ENCODE results near the gene COL8A2.
A peak's percentile ranks its signal among the peaks of the same experiment; 100 is the strongest.

COL8A2 gene

GRCh38 chr1:36157115-36157903 lies 32.3 kb upstream of the COL8A2 start:
- DNase-seq (ENCODE audit: low read depth in 1 of 2, low spot score in 1 of 2), result peak in 1 of 2 experiments; percentile 35
- H3K27ac ChIP-seq (replicated peaks), result peak overlapping the region; percentile 86

GRCh38 chr1:36156329-36157114 lies 31.5 kb upstream of the COL8A2 start:
- DNase-seq (ENCODE audit: low read depth in 1 of 2, low spot score in 1 of 2), result peak; percentile 49 to 78
- no peaks in the 10 kb centered on the region for H3K27me3 ChIP-seq (ENCODE audit: insufficient read depth, poor library complexity, severe bottlenecking)
- H3K27ac ChIP-seq (replicated peaks), result peak overlapping the region; percentile 86
- no peak; the same call in 1 of the 2 replicates for TF ChIP-seq POLR2AphosphoS5 (IDR thresholded peaks at IDR 0.05; ENCODE audit: low read depth)
- H3K4me3 ChIP-seq (replicated peaks; ENCODE audit: insufficient read depth, low read length), result peak overlapping the region; percentile 88

More at GRCh38 chr1:36157115-36157903, 32.3 kb upstream of the COL8A2 start:
- no peaks in the 10 kb centered on the region for H3K27me3 ChIP-seq (ENCODE audit: insufficient read depth, poor library complexity, severe bottlenecking)
- TF ChIP-seq POLR2AphosphoS5 (IDR thresholded peaks at IDR 0.05; ENCODE audit: low read depth) (no peak), SPI1 (IDR thresholded peaks at IDR 0.05; ENCODE audit: borderline replicate concordance, low read depth) (peak; percentile 13; the same call in 1 of the 2 replicates)
- H3K4me3 ChIP-seq (replicated peaks; ENCODE audit: insufficient read depth, low read length), result peak overlapping the region; percentile 88

- no peaks in the 10 kb centered on the region for H3K27me3 ChIP-seq (ENCODE audit: insufficient read depth, poor library complexity, severe bottlenecking)
- TF ChIP-seq REST (IDR thresholded peaks at IDR 0.05; ENCODE audit: insufficient replicate concordance, low read depth) (peak; percentile 30), CTCF (IDR thresholded peaks at IDR 0.05; ENCODE audit: insufficient read depth, low read length) (no peak), POLR2AphosphoS5 (IDR thresholded peaks at IDR 0.05; ENCODE audit: low read depth) (peak; percentile 82; the same call in 1 of the 2 replicates)
- DNase-seq (ENCODE audit: low read depth in 1 of 2, low spot score in 1 of 2), result peak; percentile 70 to 80
- H3K4me3 ChIP-seq (replicated peaks; ENCODE audit: insufficient read depth, low read length), result peak within 1 kb of the TSS; percentile 88
- H3K27ac ChIP-seq (replicated peaks), result peak within 1 kb of the TSS; percentile 86
Measured at GRCh38 chr1:36155408-36156328, 30.6 kb upstream of the COL8A2 start, which contains the start of gene MAP7D1. Gene MAP7D1, plus strand, starts transcription at chr1:36156160. Its CDS starts 258 bp downstream, at chr1:36156418.

- no peak for TF ChIP-seq CTCF (IDR thresholded peaks at IDR 0.05; ENCODE audit: insufficient read depth, low read length)
- no peak for TF ChIP-seq GABPA (IDR thresholded peaks at IDR 0.05; ENCODE audit: low read depth)
- TF ChIP-seq REST (IDR thresholded peaks at IDR 0.05; ENCODE audit: insufficient replicate concordance, low read depth), result no peak
- TF ChIP-seq POLR2AphosphoS5 (IDR thresholded peaks at IDR 0.05; ENCODE audit: low read depth), result no peak
- no peak for TF ChIP-seq SPI1 (IDR thresholded peaks at IDR 0.05; ENCODE audit: borderline replicate concordance, low read depth)
- H3K4me3 ChIP-seq (replicated peaks; ENCODE audit: insufficient read depth, low read length), result peak overlapping the region; percentile 88
- DNase-seq (ENCODE audit: low read depth in 1 of 2, low spot score in 1 of 2), result no peak
- peak overlapping the region; percentile 86 for H3K27ac ChIP-seq (replicated peaks)
- H3K27me3 ChIP-seq (ENCODE audit: insufficient read depth, poor library complexity, severe bottlenecking), result no peaks in the 10 kb centered on the region
Measured at GRCh38 chr1:36154765-36155407, 29.9 kb upstream of the COL8A2 start.
